Suprapubic skin (tissue), 4 donors: ENCODE data around the gene PASK.

ENCODE experiments used
- EP300 ChIP-seq: sonication (generic); formaldehyde crosslinking; IDR thresholded peaks from one replicate; pipeline ENCODE4 v1.6.1; 2017; ENCODE audit warnings: antibody characterized with exemption
- POLR2AphosphoS5 ChIP-seq, 3 donors: sonication (generic); formaldehyde crosslinking; IDR thresholded peaks; one replicate each; pipeline ENCODE4 v1.6.1; 2017; ENCODE audit warnings: antibody characterized with exemption in 3 of 3
- TF ChIP-seq, protein P1 (sequence below), 2 donors: fragments of 200-600 bp in 1 of 2; fragments of 450-650 bp in 1 of 2; sonication (generic) in 1 of 2; IDR thresholded peaks; one replicate each; pipeline ENCODE4 v1.5.1; 2016 to 2019; ENCODE audit warnings: antibody characterized with exemption in 2 of 2, mild to moderate bottlenecking in 1 of 2, moderate library complexity in 1 of 2

DNA sequence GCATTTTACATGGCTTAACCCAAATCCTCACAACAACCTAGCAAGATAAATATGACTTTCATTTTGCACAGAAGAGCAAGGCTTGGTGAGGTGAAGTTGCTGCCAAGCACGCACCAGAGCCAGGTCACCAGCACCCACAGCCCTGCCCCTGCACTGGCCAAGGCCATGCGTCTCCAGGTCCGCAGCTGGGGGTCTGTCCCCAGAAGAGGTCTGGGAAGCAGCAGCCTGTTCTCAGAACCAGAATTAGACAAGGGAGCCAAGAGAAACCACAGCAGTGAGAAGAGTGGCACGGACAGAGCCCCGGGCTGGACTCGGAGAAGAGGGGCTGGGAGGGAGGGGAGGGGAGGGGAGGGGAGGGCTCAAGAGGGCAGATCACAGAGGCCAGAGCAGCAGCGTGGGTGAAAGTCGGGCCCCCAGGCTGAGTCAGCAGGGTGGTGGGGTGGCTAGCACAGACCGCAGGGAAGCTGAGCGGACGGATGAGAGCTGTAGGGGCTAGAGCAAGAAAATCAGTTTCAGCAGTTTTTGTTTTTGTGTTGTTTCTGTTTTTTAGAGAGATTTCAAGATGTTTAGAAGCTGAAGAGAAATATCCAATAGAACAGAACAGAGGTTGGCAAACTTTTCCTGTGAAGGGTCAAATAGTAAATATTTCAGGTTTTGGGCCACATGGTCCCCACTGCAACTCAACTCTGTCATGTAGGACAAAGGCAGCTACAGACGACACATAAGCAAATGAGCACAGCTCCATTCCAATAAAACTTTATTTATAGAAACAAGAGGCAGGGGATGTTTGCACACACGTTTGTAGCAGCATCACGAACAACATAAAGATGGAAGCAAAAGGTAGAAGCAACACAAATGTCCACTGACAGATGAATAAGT, 39.8 kb downstream of the PASK start:
- TF ChIP-seq, protein P1, sequence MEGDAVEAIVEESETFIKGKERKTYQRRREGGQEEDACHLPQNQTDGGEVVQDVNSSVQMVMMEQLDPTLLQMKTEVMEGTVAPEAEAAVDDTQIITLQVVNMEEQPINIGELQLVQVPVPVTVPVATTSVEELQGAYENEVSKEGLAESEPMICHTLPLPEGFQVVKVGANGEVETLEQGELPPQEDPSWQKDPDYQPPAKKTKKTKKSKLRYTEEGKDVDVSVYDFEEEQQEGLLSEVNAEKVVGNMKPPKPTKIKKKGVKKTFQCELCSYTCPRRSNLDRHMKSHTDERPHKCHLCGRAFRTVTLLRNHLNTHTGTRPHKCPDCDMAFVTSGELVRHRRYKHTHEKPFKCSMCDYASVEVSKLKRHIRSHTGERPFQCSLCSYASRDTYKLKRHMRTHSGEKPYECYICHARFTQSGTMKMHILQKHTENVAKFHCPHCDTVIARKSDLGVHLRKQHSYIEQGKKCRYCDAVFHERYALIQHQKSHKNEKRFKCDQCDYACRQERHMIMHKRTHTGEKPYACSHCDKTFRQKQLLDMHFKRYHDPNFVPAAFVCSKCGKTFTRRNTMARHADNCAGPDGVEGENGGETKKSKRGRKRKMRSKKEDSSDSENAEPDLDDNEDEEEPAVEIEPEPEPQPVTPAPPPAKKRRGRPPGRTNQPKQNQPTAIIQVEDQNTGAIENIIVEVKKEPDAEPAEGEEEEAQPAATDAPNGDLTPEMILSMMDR (IDR thresholded peaks at IDR 0.05): no peak
- TF ChIP-seq EP300 (no peak), POLR2AphosphoS5 (IDR thresholded peaks at IDR 0.05) (no peak)
